IMR-90 (cell line): ENCODE results near the gene SMYD4. TPM values are rescaled to one million over a fixed set of nuclear protein-coding genes. Genes with fewer than 3 reads are reported as not detected.

Source experiments
- ATAC-seq: fragments of 200-7000 bp; cut with Tn5 transposase; 2 replicates; pipeline ENCODE4 v1.9.1; 2020; ENCODE audit warnings: low read depth, mild to moderate bottlenecking, moderate library complexity
- BruUV-seq: library from RNA; stranded (reverse); fragments of 400-500 nt; replicated peaks from 2 replicates; lab custom pipeline; 2021; lab: Mats Ljungman, UMichigan
- CTCF ChIA-PET: fragments of 300-600 bp; formaldehyde crosslinking; extraction: SDS; loops from one replicate; lab custom pipeline; 2021; ENCODE audit warnings: antibody characterized with exemption; lab: Yijun Ruan, JAX
- POLR2A ChIA-PET: fragments of 300-600 bp; sonication (Branson Sonifier 250); formaldehyde crosslinking; loops from one replicate; lab custom pipeline; 2022; ENCODE audit warnings: antibody characterized with exemption; ENCODE audit not compliant: unreplicated experiment; lab: Charles Lee
- DNase-seq: peaks from one replicate; pipeline ENCODE4 v3.0.0; 2013
- H2AFZ ChIP-seq: replicated peaks from 2 replicates; pipeline ENCODE3; 2013; ENCODE audit warnings: low read length, mild to moderate bottlenecking; ENCODE audit not compliant: poor library complexity
- H2AK5ac ChIP-seq: 2 replicates; pipeline ENCODE4 v1.6.1; 2013; ENCODE audit warnings: low read depth, low read length, inconsistent platforms
- H2AK9ac ChIP-seq: replicated peaks from 2 replicates; pipeline ENCODE3; 2013; ENCODE audit warnings: mild to moderate bottlenecking, low read depth, low read length, moderate library complexity; ENCODE audit not compliant: poor library complexity
- H2BK120ac ChIP-seq: 2 replicates; pipeline ENCODE4 v1.6.1; 2013; ENCODE audit warnings: low read depth, low read length, inconsistent platforms
- H2BK15ac ChIP-seq: 3 replicates; pipeline ENCODE4 v1.6.1; 2013; ENCODE audit warnings: low read depth, low read length, inconsistent platforms
- H2BK20ac ChIP-seq: 2 replicates; pipeline ENCODE4 v1.6.1; 2013; ENCODE audit warnings: low read depth, mild to moderate bottlenecking, inconsistent platforms, low read length, moderate library complexity
- H2BK5ac ChIP-seq: 2 replicates; pipeline ENCODE4 v1.6.1; 2013; ENCODE audit warnings: mild to moderate bottlenecking, low read depth, low read length, inconsistent platforms; ENCODE audit not compliant: poor library complexity, severe bottlenecking
- H3K14ac ChIP-seq: replicated peaks from 2 replicates; pipeline ENCODE4 v1.6.1; 2013; ENCODE audit warnings: low read depth, low read length, inconsistent platforms
- H3K18ac ChIP-seq: 2 replicates; pipeline ENCODE4 v1.6.1; 2013; ENCODE audit warnings: low read depth, low read length, control low read depth
- H3K23ac ChIP-seq: 2 replicates; pipeline ENCODE4 v1.6.1; 2013; ENCODE audit warnings: low read depth, low read length, inconsistent platforms
- H3K27ac ChIP-seq: 2 replicates; pipeline ENCODE4 v1.5.1; 2013; ENCODE audit warnings: mild to moderate bottlenecking, control low read depth, low read length; ENCODE audit not compliant: insufficient read depth
- H3K27me3 ChIP-seq: 2 replicates; pipeline ENCODE4 v1.6.1; 2013; ENCODE audit warnings: low read length; ENCODE audit not compliant: control insufficient read depth, insufficient read depth
- H3K36me3 ChIP-seq: 2 replicates; pipeline ENCODE4 v1.6.1; 2013; ENCODE audit warnings: low read length, mixed read lengths; ENCODE audit not compliant: control insufficient read depth, insufficient read depth
- H3K4ac ChIP-seq: 2 replicates; pipeline ENCODE4 v1.6.1; 2013; ENCODE audit warnings: low read depth, low read length, inconsistent platforms
- H3K4me1 ChIP-seq: 2 replicates; pipeline ENCODE4 v1.6.1; 2013; ENCODE audit warnings: low read length, mixed read lengths; ENCODE audit not compliant: control insufficient read depth, insufficient read depth
- H3K4me2 ChIP-seq: 2 replicates; pipeline ENCODE4 v1.6.1; 2013; ENCODE audit warnings: low read depth, mild to moderate bottlenecking, control low read depth, low read length, moderate library complexity
- H3K4me3 ChIP-seq: 2 replicates; pipeline ENCODE4 v1.5.1; 2013; ENCODE audit warnings: low read depth, mild to moderate bottlenecking, control low read depth, low read length, moderate library complexity; ENCODE audit not compliant: insufficient read depth
- H3K56ac ChIP-seq: 2 replicates; pipeline ENCODE4 v1.6.1; 2013; ENCODE audit warnings: low read length, inconsistent platforms; ENCODE audit not compliant: insufficient read depth; ENCODE audit errors: extremely low read depth
- H3K79me1 ChIP-seq, 2 experiments: 2 replicates each; pipeline ENCODE4 v1.6.1; 2013; ENCODE audit warnings: low read length in 2 of 2, inconsistent platforms in 1 of 2, low read depth in 1 of 2
- H3K9ac ChIP-seq: 2 replicates; pipeline ENCODE4 v1.6.1; 2013; ENCODE audit warnings: low read depth, low read length, control low read depth
- H3K9me1 ChIP-seq: 2 replicates; pipeline ENCODE4 v1.6.1; 2013; ENCODE audit warnings: low read length, inconsistent platforms; ENCODE audit not compliant: insufficient read depth
- H3K9me3 ChIP-seq: 2 replicates; pipeline ENCODE4 v1.6.1; 2013; ENCODE audit warnings: low read length; ENCODE audit not compliant: control insufficient read depth, insufficient read depth
- H4K20me1 ChIP-seq: 2 replicates; pipeline ENCODE4 v1.6.1; 2013; ENCODE audit warnings: low read length, inconsistent platforms; ENCODE audit not compliant: insufficient read depth
- H4K5ac ChIP-seq: 2 replicates; pipeline ENCODE4 v1.6.1; 2013; ENCODE audit warnings: mild to moderate bottlenecking, low read depth, low read length, control low read depth
- H4K8ac ChIP-seq, 2 experiments: 2 replicates each; pipeline ENCODE4 v1.6.1; 2013; ENCODE audit warnings: low read depth in 2 of 2, low read length in 2 of 2, control low read depth in 1 of 2, inconsistent platforms in 1 of 2
- H4K91ac ChIP-seq: 2 replicates; pipeline ENCODE4 v1.6.1; 2013; ENCODE audit warnings: low read depth, low read length, inconsistent platforms; ENCODE audit not compliant: insufficient read depth
- POLR2A ChIP-seq: IDR thresholded peaks from 2 replicates; pipeline ENCODE4 v1.6.1; 2012; ENCODE audit warnings: mild to moderate bottlenecking, low read depth, low read length
- WGBS, 2 experiments: methylation state at CpG; one replicate each; pipeline versions ENCODE4 v1.1.5 to v1.1.7; 2013; ENCODE audit warnings: missing lambda C conversion rate in 2 of 2; ENCODE audit not compliant: insufficient read length in 1 of 2; ENCODE audit errors: extremely low coverage in 2 of 2; 5-methylcytosine and 5-hydroxymethylcytosine counted together
- dilution Hi-C: fragments of 300-500 bp; cut with HindIII; formaldehyde crosslinking; loops from one replicate; pipeline ENCODE4 v1.14.3; 2018; ENCODE audit warnings: low sequenced_read_pairs; ENCODE audit not compliant: unreplicated experiment
- in situ Hi-C: fragments of 300-500 bp; cut with MboI; formaldehyde crosslinking; loops from 3 replicates; pipeline ENCODE4 v1.14.3; 2019; ENCODE audit warnings: low sequenced_read_pairs, inconsistent platforms, mixed read lengths
- intact Hi-C: fragments of 100-400 bp; cut with micrococcal nuclease; formaldehyde crosslinking; loops from 2 replicates; pipeline ENCODE4 v1.10.0; 2022
- polyA plus RNA-seq, 3 experiments: library from polyadenylated mRNA; depleted of rRNA; stranded (reverse); fragments of >200 nt; gene quantifications; 2 replicates each; pipeline ENCODE4 v1.2.3, GENCODE V29; 2012; ENCODE audit warnings: low replicate concordance in 1 of 3
- total RNA-seq: library from RNA; depleted of rRNA; stranded (reverse); fragments of >200 nt; gene quantifications from 2 replicates; pipeline ENCODE4 v1.2.3, GENCODE V29; 2012
- TF ChIP-seq, protein P1 (sequence below): fragments of 150-350 bp; IDR thresholded peaks from 2 replicates; pipeline ENCODE4 v1.6.1; 2017; ENCODE audit warnings: mild to moderate bottlenecking, antibody characterized with exemption, low read length, low read depth

Gene SMYD4
- total and polyA plus RNA-seq, 2 of the 4 experiments (the other 2 are of a cell fraction): 5.3 to 7.2 TPM

GRCh38 chr17:1744551-1745512, 84.9 kb downstream of the SMYD4 start:
- H2AFZ ChIP-seq: no peak overlapping the region
- no peaks in the 10 kb centered on the region for H3K9me1 ChIP-seq
- H3K4ac ChIP-seq: no peak overlapping the region
- H2AK5ac ChIP-seq: no peak overlapping the region
- no peak overlapping the region for H2BK5ac ChIP-seq
- ChIA-PET CTCF (no interaction called here), POLR2A (no interaction called here)
- H3K14ac ChIP-seq: no peak overlapping the region
- H3K4me2 ChIP-seq: no peak overlapping the region
- no peak overlapping the region for H3K56ac ChIP-seq
- intact Hi-C loops (no loop called here), dilution Hi-C loops (no loop called here), in situ Hi-C loops (no loop called here)
- no peak overlapping the region for H2BK20ac ChIP-seq
- H3K4me3 ChIP-seq: no peak overlapping the region
- no peak overlapping the region for H4K5ac ChIP-seq
- DNase-seq (no peak), ATAC-seq (no peak)
- no peak overlapping the region for H4K91ac ChIP-seq
- H3K9ac ChIP-seq: no peak overlapping the region
- no peaks in the 10 kb centered on the region for H4K20me1 ChIP-seq
- H3K9me3 ChIP-seq: peaks cover 6% of the 10 kb centered on the region; the same call in 1 of the 2 replicates
- WGBS, 2 experiments: 87% methylated on average over 9 of the region's 29 CpGs; no CpG with 5 or more reads in 1 of the 2 experiments
- no peaks in the 10 kb centered on the region for H3K36me3 ChIP-seq
- H3K27me3 ChIP-seq: peaks cover 2% of the 10 kb centered on the region; the same call in 1 of the 2 replicates
- no peaks in the 10 kb centered on the region; the same call in 1 of the 2 replicates for H3K4me1 ChIP-seq
- H3K23ac ChIP-seq: no peak overlapping the region
- H3K27ac ChIP-seq: no peak overlapping the region
- no peak overlapping the region for H3K18ac ChIP-seq
- H4K8ac ChIP-seq: no peak overlapping the region
- no TSS peak for BruUV-seq
- H2BK15ac ChIP-seq: no peak overlapping the region
- H2BK120ac ChIP-seq: no peak overlapping the region
- no peak for TF ChIP-seq POLR2A
- TF ChIP-seq, protein P1, sequence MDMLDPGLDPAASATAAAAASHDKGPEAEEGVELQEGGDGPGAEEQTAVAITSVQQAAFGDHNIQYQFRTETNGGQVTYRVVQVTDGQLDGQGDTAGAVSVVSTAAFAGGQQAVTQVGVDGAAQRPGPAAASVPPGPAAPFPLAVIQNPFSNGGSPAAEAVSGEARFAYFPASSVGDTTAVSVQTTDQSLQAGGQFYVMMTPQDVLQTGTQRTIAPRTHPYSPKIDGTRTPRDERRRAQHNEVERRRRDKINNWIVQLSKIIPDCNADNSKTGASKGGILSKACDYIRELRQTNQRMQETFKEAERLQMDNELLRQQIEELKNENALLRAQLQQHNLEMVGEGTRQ: no peak
- H2AK9ac ChIP-seq: no peak overlapping the region
- H3K79me1 ChIP-seq: no peaks in the 10 kb centered on the region
